NCI-H524 (cell line): ENCODE measurements around the gene MRTFA.
A peak's percentile ranks its signal among the peaks of the same experiment; 100 is the strongest.

Experiments used
- DNase-seq, 2 experiments: peaks; one replicate each; lab custom pipeline; 2025; lab: John Stamatoyannopoulos, UW

Gene MRTFA

GRCh38 chr22:40410731-40411505 lies 225.6 kb downstream of the MRTFA start:
- no peak for DNase-seq

- no peak for DNase-seq
These were observed 226.2 kb downstream of the MRTFA start for GRCh38 chr22:40410272-40410671.

- no peak for DNase-seq
These were observed 226.9 kb downstream of the MRTFA start for GRCh38 chr22:40409613-40410113.

- no peak for DNase-seq
These were observed 227.6 kb downstream of the MRTFA start for GRCh38 chr22:40408718-40409612.

- no peak for DNase-seq
These were observed 228.4 kb downstream of the MRTFA start for GRCh38 chr22:40407831-40408717.

GRCh38 chr22:40407021-40407761 lies 229.3 kb downstream of the MRTFA start:
- DNase-seq = no peak

- DNase-seq = no peak
These were observed 230.2 kb downstream of the MRTFA start for GRCh38 chr22:40406063-40406890.

GRCh38 chr22:40405178-40406062 lies 231.1 kb downstream of the MRTFA start:
- DNase-seq = no peak

GRCh38 chr22:40404251-40405177 lies 232.0 kb downstream of the MRTFA start:
- DNase-seq = no peak

GRCh38 chr22:40403651-40404050 lies 232.9 kb downstream of the MRTFA start:
- no peak for DNase-seq

- DNase-seq = no peak
These were observed 233.4 kb downstream of the MRTFA start for GRCh38 chr22:40403141-40403540.

- no peak for DNase-seq
These were observed 234.5 kb downstream of the MRTFA start for GRCh38 chr22:40401981-40402406.

- no peak for DNase-seq
These were observed 235.0 kb downstream of the MRTFA start for GRCh38 chr22:40401532-40401931.

GRCh38 chr22:40400159-40400558 lies 236.4 kb downstream of the MRTFA start:
- DNase-seq = no peak

- DNase-seq = no peak
These were observed 236.9 kb downstream of the MRTFA start for GRCh38 chr22:40399621-40400020.

GRCh38 chr22:40397396-40397795 lies 239.1 kb downstream of the MRTFA start:
- no peak for DNase-seq

GRCh38 chr22:40396882-40397281 lies 239.6 kb downstream of the MRTFA start:
- peak; percentile 58 to 83 for DNase-seq

GRCh38 chr22:40395607-40396006 lies 240.9 kb downstream of the MRTFA start:
- DNase-seq = no peak
